ENCODE measurements around the gene CRACR2B. TPM values are rescaled to one million over a fixed set of nuclear protein-coding genes. Genes with fewer than 3 reads are reported as not detected.

The CRACR2B gene
- total RNA-seq, 4 donors from 2014 or later: 7.1 to 19.7 (median 16.8) TPM

DNA sequence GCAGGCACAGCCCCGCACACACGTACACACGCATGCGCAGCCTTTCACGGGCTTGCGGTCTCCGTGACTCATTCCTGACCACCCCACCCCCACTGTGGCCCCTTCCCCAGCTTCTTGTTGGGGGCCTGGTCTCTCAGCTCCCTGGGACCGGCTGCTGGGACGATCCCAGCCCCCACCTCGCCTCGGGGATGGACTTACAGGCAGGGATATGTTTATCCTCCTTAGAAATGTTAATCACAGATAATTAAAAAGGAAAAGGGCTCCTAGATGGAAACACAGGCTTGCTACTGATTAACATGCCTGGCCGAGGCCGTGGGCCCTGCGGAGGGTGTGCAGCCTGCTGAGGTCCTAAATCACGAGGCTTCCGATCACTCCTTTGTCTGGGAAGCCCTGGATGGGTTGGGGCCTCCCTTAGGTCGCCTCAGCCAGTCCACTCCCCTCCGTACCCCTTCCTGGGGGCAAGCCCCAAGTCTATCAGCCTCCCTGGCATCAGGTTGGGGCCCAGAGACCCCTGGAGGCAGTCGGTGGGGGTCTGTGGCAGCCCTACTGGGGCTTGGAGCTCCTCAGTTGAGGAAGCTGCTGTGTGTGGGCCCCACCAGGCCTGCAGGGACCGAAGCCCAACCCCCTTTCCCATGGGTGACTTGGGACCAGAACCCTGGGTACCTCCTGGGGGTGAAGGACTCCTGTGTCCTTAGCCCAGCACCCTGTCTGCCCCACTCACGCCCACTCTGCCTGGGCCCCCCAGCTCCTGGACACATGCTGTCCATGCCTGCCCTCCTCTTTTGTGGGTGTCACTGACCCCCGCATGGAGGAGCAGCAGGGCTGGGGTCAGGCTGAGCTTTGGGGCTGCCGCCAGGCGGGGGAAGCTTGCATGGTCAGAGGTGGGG lies 35.5 kb downstream of the CRACR2B start:
- no peak for DNase-seq (ENCODE audit: low spot score in 2 of 2)
- H3K27ac ChIP-seq: peak overlapping the region in 1 of 4 donors; percentile 47
- TF ChIP-seq EP300 (IDR thresholded peaks at IDR 0.05) (no peak), POLR2A (IDR thresholded peaks at IDR 0.05) (no peak)
- TF ChIP-seq, protein P1, sequence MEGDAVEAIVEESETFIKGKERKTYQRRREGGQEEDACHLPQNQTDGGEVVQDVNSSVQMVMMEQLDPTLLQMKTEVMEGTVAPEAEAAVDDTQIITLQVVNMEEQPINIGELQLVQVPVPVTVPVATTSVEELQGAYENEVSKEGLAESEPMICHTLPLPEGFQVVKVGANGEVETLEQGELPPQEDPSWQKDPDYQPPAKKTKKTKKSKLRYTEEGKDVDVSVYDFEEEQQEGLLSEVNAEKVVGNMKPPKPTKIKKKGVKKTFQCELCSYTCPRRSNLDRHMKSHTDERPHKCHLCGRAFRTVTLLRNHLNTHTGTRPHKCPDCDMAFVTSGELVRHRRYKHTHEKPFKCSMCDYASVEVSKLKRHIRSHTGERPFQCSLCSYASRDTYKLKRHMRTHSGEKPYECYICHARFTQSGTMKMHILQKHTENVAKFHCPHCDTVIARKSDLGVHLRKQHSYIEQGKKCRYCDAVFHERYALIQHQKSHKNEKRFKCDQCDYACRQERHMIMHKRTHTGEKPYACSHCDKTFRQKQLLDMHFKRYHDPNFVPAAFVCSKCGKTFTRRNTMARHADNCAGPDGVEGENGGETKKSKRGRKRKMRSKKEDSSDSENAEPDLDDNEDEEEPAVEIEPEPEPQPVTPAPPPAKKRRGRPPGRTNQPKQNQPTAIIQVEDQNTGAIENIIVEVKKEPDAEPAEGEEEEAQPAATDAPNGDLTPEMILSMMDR (IDR thresholded peaks at IDR 0.05): no peak
- no peaks in the 10 kb centered on the region for H3K9me3 ChIP-seq
- 76 to 81% methylated on average over 14 to 22 of the region's 24 CpGs for WGBS, 2 donors
- no peaks in the 10 kb centered on the region for H3K27me3 ChIP-seq
- H3K36me3 ChIP-seq: peaks cover 0 to 58% (median 0%) of the 10 kb centered on the region in 3 donors
- peaks cover 0 to 53% (median 14%) of the 10 kb centered on the region in 4 donors for H3K4me1 ChIP-seq
- H3K4me3 ChIP-seq: no peak overlapping the region

DNA sequence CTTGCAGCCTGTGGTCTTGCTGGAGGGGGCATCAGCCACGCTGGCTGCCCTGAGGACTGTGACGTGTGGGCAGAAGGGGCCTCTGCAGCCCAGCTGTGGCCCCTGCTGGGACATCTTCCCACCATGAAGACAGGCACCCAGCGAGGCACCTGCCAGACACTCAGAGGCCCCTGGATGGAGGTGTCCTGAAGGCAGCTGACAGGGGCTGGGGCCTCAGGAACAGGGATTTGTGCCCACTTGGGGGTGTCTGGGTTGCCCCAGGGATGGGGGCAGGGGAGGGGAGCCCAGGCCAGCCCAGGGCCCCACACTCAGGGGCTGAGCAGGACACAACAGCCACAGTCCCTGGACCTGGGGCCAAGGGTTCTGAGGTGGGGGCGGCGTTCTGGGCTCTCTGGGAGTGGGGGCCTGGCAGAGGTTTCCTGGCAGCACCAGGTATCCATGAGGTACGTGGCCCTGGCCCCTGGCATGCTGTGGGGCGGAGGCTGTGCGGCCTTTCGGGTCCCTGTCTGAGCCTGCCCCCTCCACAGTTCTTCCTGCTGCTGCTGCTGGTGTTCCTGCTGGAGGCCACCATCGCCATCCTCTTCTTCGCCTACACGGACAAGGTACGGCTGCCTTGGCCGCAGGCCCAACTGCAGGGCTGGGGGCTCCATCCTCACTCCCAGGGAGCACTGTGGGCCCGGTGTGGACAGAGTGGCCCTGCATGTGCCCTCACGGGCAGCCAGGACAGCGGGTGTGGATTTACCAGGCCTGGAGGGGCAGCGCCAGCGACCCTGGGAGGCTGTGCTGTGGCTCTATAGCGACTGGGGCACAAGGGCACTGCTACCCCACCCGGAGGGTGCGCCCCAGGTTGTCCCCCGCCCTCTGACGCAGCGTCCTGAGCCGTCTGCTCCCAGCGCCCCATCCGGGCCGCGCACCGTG lies 36.5 kb downstream of the CRACR2B start:
- no peak for DNase-seq (ENCODE audit: low spot score in 2 of 2)
- peaks cover 0 to 67% (median 0%) of the 10 kb centered on the region in 3 donors for H3K36me3 ChIP-seq
- H3K4me1 ChIP-seq: peaks cover 0 to 44% (median 14%) of the 10 kb centered on the region in 4 donors
- 87 to 90% methylated on average over 16 to 22 of the region's 31 CpGs for WGBS, 2 donors
- TF ChIP-seq POLR2A (IDR thresholded peaks at IDR 0.05) (no peak), EP300 (IDR thresholded peaks at IDR 0.05) (no peak)
- H3K27me3 ChIP-seq: no peaks in the 10 kb centered on the region
- no peak overlapping the region for H3K4me3 ChIP-seq
- H3K9me3 ChIP-seq: no peaks in the 10 kb centered on the region
- H3K27ac ChIP-seq: peak overlapping the region in 1 of 4 donors; percentile 22

DNA sequence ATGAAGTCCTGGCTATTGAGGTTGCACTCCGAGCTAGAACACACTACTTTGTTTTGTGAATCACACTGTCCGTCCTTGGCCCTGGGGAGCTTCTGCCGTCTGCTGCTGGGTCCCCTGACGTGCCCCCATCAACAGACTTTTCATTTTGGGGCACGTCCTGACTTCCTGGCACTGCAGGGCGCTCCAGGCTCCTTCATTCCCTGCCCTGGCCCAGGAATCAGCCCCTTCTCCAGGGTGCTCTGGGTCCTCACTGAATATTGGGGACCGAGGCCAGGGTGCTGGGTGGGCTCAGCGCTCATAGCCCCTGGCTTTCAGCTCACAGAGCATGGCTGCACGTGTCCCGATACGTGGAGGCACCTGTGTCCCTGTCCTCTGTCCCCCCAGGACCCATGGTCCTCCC lies 37.2 kb downstream of the CRACR2B start:
- WGBS, 2 donors: 74 to 75% methylated on average over 5 to 11 of the region's 11 CpGs
- no peak overlapping the region for H3K4me3 ChIP-seq
- H3K4me1 ChIP-seq: peaks cover 0 to 36% (median 8%) of the 10 kb centered on the region in 4 donors
- no peak for DNase-seq (ENCODE audit: low spot score in 2 of 2)
- TF ChIP-seq EP300 (IDR thresholded peaks at IDR 0.05): no peak
- TF ChIP-seq POLR2A (IDR thresholded peaks at IDR 0.05): no peak
- TF ChIP-seq, protein P1 (IDR thresholded peaks at IDR 0.05): no peak
- no peaks in the 10 kb centered on the region for H3K9me3 ChIP-seq
- no peaks in the 10 kb centered on the region for H3K27me3 ChIP-seq
- H3K36me3 ChIP-seq: peaks cover 0 to 74% (median 0%) of the 10 kb centered on the region in 3 donors
- H3K27ac ChIP-seq: no peak overlapping the region

DNA sequence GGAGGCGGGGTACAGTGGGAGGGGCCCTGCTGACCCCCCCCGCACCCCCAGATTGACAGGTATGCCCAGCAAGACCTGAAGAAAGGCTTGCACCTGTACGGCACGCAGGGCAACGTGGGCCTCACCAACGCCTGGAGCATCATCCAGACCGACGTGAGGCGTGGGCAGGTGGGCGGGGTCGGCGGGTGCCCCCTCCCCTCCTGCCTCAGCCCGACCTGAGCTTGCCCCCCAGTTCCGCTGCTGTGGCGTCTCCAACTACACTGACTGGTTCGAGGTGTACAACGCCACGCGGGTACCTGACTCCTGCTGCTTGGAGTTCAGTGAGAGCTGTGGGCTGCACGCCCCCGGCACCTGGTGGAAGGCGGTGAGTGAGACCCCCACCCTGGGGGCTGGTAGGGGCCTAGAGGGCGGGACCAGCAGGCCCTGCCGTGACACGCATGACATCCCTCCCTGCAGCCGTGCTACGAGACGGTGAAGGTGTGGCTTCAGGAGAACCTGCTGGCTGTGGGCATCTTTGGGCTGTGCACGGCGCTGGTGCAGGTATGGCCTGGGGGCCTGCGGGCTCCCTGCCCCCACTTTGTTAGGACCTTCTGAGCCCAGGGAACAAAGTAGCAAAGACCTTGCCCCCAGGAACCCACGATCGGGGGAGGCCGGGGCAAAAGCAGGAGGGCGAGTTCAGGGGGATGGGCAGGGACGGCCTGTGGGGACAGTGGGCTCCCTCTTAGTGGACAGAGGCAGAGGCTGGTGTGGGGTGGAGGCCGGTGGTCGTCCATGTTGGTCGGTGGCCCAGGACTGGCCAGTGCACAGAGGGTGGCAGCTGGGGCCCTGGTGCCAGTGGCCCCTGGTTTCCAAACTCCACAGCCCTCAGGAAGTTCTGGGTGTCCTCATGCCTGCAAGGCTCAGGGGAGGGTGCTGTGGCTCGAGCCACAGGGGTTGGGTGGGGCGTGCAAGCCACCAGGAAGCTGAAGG lies 38.0 kb downstream of the CRACR2B start:
- WGBS, 2 donors: 73 to 83% methylated on average over 12 to 36 of the region's 41 CpGs
- TF ChIP-seq, protein P1 (IDR thresholded peaks at IDR 0.05): no peak
- TF ChIP-seq POLR2A (IDR thresholded peaks at IDR 0.05): no peak
- no peak for TF ChIP-seq EP300 (IDR thresholded peaks at IDR 0.05)
- no peak for DNase-seq (ENCODE audit: low spot score in 2 of 2)
- peaks cover 0 to 83% (median 0%) of the 10 kb centered on the region in 3 donors for H3K36me3 ChIP-seq
- H3K27me3 ChIP-seq: no peaks in the 10 kb centered on the region
- no peak overlapping the region for H3K27ac ChIP-seq
- peaks cover 0 to 28% (median 3%) of the 10 kb centered on the region in 4 donors for H3K4me1 ChIP-seq
- no peaks in the 10 kb centered on the region for H3K9me3 ChIP-seq
- no peak overlapping the region for H3K4me3 ChIP-seq
